GM23248 (cell line): Measurements from ENCODE around the gene CCDC150.

ENCODE experiments used
- EZH2 ChIP-seq: fragments of 200-600 bp; sonication (generic); IDR thresholded peaks from 2 replicates; pipeline ENCODE4 v1.6.1; 2018; ENCODE audit warnings: antibody characterized with exemption, mild to moderate bottlenecking; ENCODE audit not compliant: insufficient read depth, poor library complexity, severe bottlenecking
- EZH2phosphoT487 ChIP-seq: fragments of 200-600 bp; sonication (generic); IDR thresholded peaks from 2 replicates; pipeline ENCODE4 v1.6.1; 2018; ENCODE audit warnings: antibody characterized with exemption, moderate library complexity, mild to moderate bottlenecking, low read depth; ENCODE audit not compliant: insufficient read depth

GRCh38 chr2:196594158-196594557 lies 45.4 kb upstream of the CCDC150 start:
- TF ChIP-seq EZH2 (no peak), EZH2phosphoT487 (no peak)
